Iris pigment epithelial cell (primary cell): ENCODE data around the gene SERPIND1.
"Not testable (repeated sequence)": the region's sequence is repeated elsewhere in the genome, so short reads cannot be mapped to it uniquely, and the experiment has no call there.

Experiments used
- DNase-seq: peaks from one replicate; pipeline ENCODE4 v3.0.0-alpha.2; 2011; ENCODE audit warnings: low read depth

The SERPIND1 gene

GRCh38 chr22:20746431-20747189, 27.3 kb upstream of the SERPIND1 start:
- DNase-seq = no peak

- DNase-seq = no peak
Observed at GRCh38 chr22:20747223-20747622, 26.7 kb upstream of the SERPIND1 start.

- DNase-seq = no peak
Observed at GRCh38 chr22:20748082-20748481, 25.8 kb upstream of the SERPIND1 start.

- peak; percentile 26 for DNase-seq
Observed at GRCh38 chr22:20748731-20749428, 25.0 kb upstream of the SERPIND1 start.

- DNase-seq = no peak
Observed at GRCh38 chr22:20749453-20749852, 24.5 kb upstream of the SERPIND1 start.

- peak; percentile 91 for DNase-seq
Observed at GRCh38 chr22:20750461-20751184, 23.3 kb upstream of the SERPIND1 start.

- DNase-seq = no peak
Observed at GRCh38 chr22:20751185-20751851, 22.6 kb upstream of the SERPIND1 start.

- no peak for DNase-seq
Observed at GRCh38 chr22:20752104-20752741, 21.7 kb upstream of the SERPIND1 start.

- no peak for DNase-seq
Observed at GRCh38 chr22:20752873-20753272, 21.0 kb upstream of the SERPIND1 start.

- no peak for DNase-seq
Observed at GRCh38 chr22:20756846-20757245, 17.1 kb upstream of the SERPIND1 start.

- no peak for DNase-seq
Observed at GRCh38 chr22:20758688-20759087, 15.2 kb upstream of the SERPIND1 start.

- DNase-seq = no peak
Observed at GRCh38 chr22:20760084-20760483, 13.8 kb upstream of the SERPIND1 start.

GRCh38 chr22:20761536-20761935, 12.4 kb upstream of the SERPIND1 start:
- peak; percentile 46 for DNase-seq

GRCh38 chr22:20762233-20762796, 11.6 kb upstream of the SERPIND1 start:
- no peak for DNase-seq

GRCh38 chr22:20763630-20764470, 10.1 kb upstream of the SERPIND1 start:
- no peak for DNase-seq

GRCh38 chr22:20764471-20764720, 9.5 kb upstream of the SERPIND1 start:
- no peak for DNase-seq

- DNase-seq = no peak
Observed at GRCh38 chr22:20764729-20765128, 9.2 kb upstream of the SERPIND1 start.

GRCh38 chr22:20765938-20766337, 8.0 kb upstream of the SERPIND1 start:
- DNase-seq = no peak

GRCh38 chr22:20766530-20766929, 7.4 kb upstream of the SERPIND1 start:
- no peak for DNase-seq

GRCh38 chr22:20769496-20769826, 4.5 kb upstream of the SERPIND1 start:
- not testable (repeated sequence) for DNase-seq
